CD4-positive, alpha-beta T cell treated with Interferon alpha-2 for 1 hour (primary cell): ENCODE measurements around the gene MRNIP.
A peak's percentile ranks its signal among the peaks of the same experiment; 100 is the strongest.
"Not testable (repeated sequence)": the region's sequence is repeated elsewhere in the genome, so short reads cannot be mapped to it uniquely, and the experiment has no call there.

ENCODE experiments used
- DNase-seq, 2 donors: peaks; one replicate each; pipeline ENCODE4 v3.0.0-alpha.2; 2020 to 2022

The MRNIP gene

DNA sequence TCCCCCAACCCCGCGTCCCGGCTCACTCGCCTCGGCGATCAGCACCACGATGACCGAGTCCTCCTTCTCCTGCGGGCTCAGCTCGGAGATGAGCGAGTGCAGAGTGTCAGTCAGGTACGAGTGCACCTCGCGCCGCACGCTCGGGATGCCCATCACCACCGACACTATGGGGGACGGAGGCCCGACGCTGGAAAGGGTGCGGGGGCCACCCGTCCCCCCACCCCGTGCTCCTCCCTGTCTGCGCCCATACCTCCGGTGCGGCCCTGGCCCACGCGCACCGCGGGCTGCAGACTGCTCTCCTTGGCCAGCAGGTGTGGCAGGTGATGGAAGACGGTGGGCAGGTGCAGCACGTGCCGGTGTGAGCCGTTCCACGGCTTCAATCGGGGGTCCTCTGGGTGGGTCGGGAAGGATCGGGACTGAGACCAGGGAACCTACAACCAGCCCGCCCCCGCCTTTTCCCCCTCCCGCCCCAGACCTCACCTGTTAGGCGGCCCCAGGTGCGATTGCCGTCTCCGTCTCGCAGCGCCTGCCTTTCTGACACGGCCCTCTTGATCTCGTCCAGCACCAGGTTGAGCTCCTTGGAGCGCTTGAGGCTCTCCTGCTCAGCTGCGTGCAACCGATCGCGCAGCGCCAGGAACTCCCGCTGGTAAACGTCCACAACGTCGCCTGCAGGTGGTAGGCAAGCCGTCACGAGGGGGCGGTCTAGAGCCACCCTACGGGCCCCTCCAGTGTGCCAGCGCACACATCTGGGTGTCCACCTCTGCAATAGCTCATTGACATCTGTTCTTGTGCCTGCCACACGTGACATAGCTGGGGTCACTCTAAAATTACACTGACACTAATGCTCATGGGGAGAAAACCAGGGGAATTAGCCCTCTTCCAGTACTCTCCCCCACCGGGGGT is 57.1 kb downstream of the MRNIP start:
- peak; percentile 84 to 87 for DNase-seq

DNA sequence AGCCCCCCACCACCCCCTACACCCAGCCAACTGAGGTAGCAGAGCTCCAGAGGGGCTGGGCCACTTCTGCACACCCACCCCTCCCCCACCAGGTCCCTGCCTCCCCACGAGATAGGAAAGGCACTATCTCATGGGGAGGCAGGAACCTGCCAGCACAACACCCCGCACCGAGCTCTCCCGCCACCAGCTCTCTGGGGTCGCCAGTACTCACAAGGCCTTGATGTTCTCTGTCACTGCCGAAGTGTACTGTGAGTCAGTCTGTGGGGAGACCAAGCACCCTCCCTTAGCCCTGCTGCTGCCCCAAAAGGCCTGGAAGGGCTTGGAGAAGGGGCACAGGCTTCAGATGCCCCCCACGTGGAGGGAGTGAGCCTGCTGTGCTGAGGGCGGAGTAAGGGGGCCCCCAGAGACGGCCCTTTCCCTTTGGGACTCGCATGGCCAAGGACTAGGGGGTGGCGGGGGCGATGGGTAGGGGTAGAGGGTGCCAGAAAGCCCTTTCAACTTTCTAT is 57.9 kb downstream of the MRNIP start:
- DNase-seq = no peak

DNA sequence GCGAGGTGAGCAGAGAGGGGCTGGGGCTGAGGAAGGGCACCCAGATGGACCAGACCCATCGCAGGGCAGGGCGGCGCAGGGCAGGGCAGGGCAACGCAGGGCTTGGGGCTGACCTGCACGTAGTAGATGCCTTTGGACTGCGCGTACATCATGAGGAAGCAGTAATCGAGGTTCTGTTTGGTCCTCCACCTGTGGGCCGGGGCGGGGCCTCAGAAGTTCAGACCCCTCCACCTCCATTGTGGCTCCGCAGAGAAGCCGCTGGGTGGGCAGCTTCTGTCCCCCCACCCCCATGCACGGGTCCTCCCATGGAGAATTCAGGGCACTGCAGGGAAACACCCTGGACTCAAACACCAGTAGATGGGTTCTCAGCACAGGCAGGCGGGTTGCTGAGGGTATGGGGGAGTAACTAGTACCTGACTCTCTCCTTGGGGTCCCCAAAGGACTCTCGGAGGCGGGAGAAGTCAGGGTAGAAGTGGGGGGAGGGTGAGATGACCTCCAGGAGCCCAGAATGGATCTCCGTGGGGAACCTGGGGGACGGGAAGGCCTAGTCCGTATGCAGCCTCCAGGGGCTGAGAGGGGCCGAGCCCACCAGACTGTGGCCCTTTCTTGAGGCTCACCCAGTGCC is 58.4 kb downstream of the MRNIP start:
- DNase-seq = no peak

DNA sequence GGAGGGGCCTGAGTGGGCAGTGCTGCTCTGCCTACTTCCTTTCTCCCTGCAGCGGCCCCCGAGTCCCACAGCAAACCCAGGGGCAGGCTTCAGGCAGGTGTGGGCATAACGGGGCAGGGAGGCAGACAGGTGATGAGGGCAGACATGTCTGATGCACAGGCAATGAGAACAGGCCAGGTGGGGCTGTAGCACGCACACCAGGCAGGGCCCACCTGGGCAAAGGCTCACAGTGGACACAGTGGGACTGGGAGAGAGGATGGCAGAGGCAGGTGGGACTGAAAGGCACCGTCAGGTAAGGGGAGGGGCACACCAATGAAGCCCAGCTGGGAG is 59.0 kb downstream of the MRNIP start:
- no peak for DNase-seq

DNA sequence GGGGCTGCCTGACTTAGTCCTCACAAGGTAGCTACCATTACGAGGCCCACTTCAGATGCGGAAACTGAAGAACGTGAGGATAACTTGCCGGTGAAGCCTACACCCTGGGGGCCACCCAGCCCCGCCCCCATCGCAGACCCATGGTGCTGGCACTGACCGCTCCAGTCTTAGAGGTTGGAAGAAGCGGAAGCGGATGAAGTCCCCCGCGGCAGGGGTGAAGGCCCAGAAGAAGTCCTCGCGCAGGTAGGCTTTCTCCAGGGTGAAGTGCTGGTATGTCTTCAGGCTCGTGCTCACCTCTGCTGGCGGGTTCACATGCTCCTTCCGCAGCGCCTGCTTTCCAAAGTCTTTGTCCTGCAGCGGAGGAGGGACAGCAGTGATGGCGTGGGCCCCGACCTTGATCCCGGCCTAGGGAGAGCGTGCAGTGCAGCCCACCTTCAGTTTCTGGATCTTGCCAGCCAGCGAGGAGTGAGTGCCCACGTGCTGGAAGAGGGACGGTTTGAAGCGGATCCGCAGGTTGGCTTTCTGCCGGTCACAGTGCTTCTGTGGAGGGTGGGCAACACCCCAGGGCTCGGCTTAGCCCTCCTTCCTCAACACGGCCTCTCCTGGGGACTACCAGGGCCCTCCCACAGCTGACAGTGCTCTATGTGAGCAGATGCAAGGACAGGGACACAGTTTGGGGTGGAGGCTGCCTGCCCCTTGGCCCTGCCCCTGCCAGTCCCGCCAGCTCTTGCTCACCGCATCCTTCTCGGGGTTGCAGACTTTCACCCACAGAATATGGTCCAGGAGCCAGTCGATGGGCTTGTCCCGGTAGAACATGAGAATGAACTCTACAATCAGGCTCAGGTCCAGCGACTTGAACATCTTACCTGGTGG is 59.6 kb downstream of the MRNIP start:
- no peak for DNase-seq

DNA sequence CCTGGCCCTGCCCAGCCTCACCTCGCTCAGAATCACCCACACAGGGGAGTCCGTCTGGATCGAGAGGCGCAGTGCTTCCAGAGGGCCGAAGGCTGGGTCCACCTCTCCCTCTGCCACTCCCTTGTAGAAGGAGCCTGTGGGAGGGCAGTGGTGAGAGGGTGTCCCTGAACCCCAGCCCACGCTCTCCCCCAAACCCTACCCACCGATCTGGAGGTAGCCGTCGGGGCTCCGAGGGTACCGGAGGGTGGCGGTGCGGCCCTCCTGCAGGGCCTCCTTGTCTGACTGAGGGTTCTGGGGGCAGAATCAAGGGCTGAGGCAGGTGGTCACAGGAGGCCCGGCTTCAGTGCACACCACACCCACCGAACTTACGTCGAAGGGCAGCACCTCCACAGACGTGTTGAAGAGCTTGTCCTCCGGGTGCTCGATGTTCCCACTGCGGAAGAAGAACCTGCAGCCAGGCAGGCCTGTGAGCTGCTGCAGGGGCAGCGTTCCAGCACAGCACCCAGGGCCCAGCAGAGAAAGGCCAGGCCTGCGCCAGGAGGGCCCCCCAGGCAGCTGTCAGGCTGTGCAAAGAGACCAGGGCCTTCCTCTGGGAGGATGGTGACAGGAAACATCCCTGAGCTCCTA is 60.4 kb downstream of the MRNIP start:
- DNase-seq = no peak

DNA sequence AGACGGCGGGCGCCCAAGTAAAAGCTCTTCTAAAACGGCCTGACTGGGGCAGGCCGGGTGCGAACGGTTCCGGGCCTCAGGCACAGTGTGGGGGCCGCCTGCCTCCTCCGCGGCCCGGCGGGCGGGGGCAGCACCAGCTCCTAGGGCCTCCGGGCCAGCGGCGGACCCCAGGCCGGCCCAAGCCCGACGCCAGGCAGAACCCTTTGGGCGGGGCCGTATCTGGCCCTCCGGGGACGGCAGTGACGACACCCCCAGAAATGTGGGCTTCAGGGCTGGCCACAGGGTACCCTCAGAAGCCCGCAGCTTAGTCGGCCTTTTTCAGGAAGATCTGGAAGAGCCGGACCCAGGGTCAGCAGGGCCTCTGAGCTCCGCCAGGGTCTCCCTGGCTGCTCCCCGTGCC is 60.9 kb downstream of the MRNIP start:
- no peak for DNase-seq

DNA sequence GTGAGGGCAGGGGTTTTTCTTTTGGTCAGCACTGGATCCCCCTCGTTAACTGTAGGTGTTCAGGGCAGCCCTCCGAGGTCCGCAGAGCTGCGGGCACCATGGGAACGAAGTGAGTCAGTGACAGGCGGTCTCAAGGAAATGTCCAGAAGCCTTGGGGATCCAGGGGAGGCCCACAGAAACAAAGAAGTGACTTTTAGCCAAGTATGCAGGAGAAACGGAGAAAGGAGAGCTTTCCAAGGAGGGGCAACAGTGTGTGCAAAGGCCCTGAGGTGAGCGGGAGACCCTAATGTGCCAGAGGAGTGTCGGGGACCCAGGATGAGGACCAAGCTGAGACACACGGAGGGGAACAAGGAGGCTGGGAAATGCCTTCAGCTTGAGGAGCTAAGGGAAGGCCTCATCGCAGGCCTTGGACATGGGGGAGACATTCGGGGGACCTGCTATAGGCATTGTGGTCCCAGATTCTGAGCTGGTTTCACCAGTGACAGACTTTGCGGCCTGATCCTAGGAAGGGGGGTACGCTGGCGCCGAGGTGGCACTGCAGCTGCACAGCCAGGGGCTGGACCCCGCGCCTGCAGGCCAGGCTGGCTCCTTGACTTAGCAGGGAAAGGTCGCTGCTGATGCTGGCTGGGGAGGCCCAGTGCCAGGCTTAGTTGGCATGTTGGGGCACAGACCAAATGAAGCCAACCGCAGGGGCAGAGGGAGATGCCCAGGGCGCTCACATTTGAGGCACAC is 61.6 kb downstream of the MRNIP start:
- DNase-seq = no peak

DNA sequence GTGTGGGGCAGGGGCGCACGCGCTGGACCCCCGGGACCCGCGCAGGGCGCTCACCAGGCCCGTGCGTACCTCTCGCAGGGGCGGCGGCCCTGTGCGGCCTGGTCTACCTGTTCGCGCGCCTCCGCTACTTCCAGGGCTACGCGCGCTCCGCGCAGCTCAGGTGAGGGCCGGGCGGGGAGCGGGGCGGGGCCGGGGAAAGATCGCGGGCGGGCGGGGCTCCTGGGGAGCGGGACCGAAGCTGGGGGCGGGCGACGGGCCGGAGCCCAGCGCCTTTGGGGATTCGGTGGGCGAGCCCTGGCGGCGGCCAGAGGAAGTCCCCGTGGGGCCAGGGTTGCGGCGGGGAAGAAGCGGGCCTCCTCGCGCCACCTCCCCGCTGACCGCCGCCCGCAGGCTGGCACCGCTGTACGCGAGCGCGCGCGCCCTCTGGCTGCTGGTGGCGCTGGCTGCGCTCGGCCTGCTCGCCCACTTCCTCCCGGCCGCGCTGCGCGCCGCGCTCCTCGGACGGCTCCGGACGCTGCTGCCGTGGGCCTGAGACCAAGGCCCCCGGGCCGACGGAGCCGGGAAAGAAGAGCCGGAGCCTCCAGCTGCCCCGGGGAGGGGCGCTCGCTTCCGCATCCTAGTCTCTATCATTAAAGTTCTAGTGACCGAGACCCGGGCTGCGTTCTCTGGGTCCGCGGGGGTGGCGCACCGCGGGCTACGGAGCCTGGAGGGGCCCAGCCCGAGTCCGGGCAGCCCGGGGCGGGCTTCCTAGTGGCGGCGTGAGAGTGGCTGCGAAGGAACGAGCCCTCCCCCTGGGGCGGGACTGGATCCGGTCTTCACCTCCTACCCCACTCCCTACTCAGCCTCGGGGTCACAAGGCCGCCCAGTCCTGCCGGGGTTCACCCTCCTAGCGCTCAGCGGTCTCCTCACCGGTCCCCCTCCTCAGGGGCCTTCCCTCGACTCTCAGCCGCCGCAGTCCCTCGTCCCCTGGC is 62.5 kb downstream of the MRNIP start:
- peak; percentile 67 to 77 for DNase-seq

DNA sequence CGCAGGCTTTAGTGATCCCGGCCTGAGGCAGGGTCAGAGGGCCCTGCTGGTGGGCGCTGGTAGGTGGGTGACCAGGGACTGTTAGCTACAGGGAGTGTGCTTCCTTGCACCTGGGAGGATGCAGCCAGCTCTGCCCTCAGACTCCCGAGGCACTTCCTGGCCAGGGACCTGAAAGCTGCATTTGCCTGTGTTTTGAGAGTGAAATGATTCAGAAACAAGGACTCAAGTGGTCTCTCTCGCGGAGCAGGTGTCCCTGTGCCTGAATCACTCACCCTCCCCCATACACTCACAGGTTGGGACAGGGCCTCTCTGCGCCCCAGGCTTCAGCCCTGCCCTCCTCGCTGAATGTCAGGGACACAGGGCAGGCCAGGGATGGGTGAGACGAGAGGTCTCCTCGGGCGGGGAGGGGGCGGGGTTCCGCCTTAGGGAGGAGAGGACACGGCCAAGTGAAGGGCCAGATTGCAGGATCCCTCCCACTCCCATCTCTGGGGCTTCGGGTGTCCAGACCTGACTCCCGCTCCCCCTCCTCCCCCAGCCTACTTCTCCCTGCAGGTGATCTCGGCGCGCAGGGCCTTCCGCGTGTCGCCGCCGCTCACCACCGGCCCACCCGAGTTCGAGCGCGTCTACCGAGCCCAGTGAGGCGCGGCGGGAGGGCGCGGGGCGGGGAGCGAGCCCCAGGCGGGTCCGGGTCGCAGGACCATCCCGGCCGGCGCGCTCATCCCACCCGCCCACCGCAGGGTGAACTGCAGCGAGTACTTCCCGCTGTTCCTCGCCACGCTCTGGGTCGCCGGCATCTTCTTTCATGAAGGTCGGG is 63.4 kb downstream of the MRNIP start:
- no peak for DNase-seq

DNA sequence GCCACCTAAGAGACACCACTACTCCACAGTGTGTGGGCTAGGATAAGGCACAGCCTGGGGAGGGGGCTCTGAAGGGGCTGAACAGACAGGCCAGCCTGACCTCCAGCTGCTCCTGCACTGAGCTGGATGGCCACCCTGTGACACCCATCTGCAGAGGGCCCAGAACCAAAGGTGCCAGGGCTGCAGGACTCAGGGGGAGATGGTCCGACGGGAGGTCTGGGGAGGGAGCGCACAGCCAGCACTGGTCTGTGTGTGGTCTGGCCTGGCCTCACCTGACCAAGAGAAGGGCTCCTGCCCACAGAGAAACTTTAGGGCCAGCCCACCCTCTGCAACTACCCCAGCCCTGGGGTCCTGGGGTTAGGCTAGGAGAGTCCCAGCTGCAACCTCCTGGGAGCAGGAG is 64.0 kb downstream of the MRNIP start:
- no peak for DNase-seq

DNA sequence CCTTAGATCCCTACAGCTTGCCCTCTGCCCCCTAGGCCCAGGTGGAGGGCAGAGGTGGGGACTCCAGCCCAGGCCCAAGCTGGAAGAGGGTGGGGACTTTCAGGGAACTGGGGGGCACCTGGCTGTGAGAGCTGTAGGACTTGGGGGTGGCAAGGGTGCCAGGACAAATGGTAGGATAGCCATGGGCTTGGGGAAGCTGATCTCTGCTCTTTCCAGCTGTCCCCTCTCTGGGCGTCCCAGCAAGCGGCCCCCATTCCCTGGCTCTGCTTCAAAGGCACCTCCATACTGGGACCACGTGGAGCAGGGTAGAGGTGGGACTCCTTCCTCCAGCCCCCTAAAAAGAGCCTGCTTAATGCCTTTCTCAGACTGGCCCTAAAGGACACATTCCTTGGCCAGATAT is 64.4 kb downstream of the MRNIP start:
- DNase-seq = no peak

DNA sequence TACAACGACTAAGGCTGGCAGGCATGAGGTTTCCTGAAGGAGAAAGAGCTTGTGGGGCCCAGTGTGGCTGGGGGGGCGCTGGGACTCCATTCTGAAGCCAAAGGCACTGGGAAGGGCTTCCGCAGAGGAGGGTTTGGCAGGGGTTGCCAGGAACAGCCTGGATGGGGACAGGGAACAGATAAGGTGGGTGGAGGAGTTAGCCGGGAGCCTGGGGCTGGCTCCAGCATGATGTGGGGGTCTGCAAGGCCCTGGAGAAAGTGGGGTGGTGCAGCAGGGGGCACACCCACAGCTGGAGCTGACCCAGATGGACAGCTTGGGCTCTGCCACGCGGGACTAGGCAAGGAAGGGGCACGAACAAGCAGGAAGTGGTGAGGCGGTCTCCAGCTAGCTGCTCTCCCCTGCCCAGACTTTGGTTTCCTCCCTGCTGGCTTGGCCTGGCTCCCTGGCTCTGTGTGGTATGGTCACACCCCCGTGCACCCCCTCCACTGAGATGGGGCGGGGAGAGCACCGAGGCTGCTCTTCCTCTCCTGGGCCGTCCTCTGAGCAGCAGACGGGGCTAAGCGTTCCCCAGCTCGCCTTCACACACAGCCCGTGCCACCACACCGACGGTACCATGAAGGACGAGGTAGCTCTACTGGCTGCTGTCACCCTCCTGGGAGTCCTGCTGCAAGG is 65.0 kb downstream of the MRNIP start, which contains the start of gene LTC4S:
LTC4S (plus strand) TSS at position 519 of the 672 bp plus-strand sequence; CDS start at position 614, 95 bp downstream.
- peak; percentile 58 to 71 for DNase-seq

DNA sequence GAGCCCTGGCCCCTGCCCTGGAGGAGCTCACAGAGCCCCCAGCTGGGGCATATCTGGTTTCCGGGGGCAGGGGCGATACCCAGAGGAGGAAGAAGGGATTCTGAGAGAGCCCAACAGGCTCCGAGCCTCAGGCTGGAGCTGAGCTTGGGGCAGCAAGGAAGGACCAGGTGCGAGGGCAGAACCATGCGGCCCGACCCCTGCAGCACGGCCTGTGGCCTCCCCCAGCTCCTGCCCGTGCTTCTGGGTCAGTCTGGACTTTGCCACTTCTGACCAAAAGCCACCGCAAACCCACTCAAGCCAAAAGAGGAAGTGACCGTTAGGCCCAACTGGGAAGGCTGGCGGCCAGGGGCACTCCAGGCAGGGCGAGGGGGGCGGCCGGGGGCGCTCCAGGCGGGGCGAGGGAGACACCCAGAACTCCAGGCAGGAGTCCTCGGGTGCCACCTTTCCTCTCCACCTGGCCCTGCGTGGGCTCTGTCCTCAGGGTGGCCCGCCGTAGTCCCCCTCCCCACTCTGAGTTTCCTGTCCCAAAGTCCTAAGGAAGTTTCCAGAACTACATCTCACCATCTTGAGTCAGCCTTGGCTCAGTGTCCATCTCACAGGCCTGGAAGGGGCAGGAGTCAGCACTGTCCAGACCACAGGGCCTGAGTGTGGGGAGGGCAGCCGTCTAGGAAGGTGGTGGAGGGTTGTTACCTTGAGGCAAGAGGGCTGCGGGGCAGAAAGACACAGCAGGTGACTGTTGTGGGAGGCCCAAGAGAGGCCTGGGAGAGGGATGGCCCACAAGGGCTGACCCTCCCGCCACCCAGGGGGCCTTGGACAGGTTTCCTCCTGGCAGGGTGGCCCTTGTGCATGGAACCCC is 65.8 kb downstream of the MRNIP start:
- no peak for DNase-seq

DNA sequence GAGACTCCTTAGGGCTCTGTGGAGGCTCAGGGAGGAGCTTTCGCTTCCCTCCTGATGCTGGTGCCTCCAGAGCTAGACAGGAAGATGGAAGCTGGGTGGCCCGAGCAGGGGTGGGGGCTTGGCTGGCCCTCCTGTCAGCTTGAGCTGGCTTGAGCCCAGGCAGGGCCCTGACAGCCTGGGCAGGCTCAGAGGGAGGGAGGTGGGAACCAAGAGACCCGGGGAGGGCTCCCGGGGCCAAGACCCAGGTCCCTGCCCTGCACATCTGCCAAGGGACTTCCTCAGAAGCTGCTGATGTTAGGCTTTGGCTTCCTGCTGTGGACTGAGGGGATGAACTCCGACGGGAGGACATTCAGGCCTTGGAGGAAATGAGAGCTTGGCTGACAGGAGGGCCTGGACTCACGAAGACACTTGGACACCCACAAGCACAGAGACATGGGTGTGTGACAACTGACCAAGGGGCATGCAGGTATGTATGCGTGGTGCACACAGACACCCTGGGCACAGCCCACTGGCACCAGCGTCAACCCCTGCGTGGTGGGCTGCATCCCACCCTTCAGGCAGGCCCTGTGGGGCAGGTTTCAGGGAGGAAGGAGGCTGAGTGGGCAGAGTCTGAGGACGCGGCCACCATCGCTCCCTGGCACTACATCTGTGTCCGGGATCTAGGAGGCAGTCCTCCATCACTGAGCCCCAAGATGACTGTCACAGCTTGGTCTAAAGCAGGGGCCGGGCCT is 66.6 kb downstream of the MRNIP start:
- DNase-seq = no peak

DNA sequence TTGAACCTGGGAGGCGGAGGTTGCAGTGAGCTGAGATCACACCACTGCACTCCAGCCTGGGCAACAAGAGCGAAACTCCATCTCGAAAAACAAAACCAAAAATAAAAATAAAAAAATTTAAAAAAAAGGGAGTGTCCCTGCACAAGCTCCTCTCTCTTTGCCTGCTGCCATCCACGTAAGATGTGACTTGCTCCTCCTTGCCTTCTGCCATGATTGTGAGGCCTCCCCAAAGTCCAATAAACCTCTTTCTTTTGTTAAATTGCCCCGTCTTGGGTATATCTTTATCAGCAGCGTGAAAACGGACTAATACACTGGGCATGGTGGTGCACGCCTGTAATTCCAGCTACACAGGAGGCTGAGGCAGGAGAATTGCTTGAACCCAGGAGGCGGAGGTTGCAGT is 69.3 kb downstream of the MRNIP start:
- DNase-seq = not testable (repeated sequence)

DNA sequence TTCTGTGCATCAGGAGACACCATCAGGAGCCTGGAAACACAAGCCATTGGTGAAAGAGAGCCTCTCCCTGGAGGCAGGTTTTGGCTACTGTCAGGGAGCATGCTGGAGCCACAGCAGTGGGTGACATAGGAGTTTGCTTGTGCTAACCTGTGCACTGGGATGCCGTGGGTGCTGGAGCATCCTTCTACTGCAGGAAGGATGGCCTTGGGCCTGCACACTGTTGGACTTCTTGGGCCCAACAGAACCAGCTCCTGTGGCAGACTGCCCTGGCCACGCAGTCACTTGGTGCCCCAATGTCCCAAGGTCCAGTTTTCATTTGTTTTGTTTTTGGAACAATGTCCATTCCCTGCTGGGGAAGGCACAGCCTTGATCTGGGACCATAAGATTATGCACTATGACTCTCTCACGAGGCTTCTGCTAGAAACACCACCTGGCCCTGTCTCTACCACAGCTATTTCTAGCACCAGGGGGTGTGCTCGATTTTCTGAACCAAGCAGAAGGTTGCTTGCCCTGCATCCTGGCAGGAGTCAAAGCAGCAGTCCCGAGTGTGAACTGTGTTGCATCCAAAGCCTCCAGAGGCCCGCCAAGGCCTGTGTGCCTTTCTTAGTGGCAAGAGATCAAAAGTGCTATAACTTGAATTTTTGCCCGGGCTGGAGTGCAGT is 70.3 kb downstream of the MRNIP start:
- no peak for DNase-seq
